SU-DHL-6 (cell line): ENCODE results near the gene SYT17.

Experiments used
- H2AFZ ChIP-seq: fragments of 200-600 bp; sonication (generic); 2 replicates; pipeline ENCODE4 v1.6.1; 2014; ENCODE audit warnings: low read depth, mild to moderate bottlenecking, moderate library complexity, mixed read lengths, antibody characterized with exemption, low read length; ENCODE audit not compliant: severe bottlenecking
- H3F3A ChIP-seq: fragments of 200-600 bp; shearing (Covaris generic); 2 replicates; pipeline ENCODE4 v1.6.0; 2016; ENCODE audit warnings: antibody characterized with exemption, mild to moderate bottlenecking; ENCODE audit not compliant: insufficient read depth
- H3K27ac ChIP-seq: fragments of 200-600 bp; sonication (generic); 2 replicates; pipeline ENCODE4 v1.5.1; 2016; ENCODE audit warnings: low read depth, mild to moderate bottlenecking, low read length, moderate library complexity, mixed read lengths
- H3K27me3 ChIP-seq: fragments of 200-600 bp; sonication (generic), shearing (Covaris generic); 2 replicates; pipeline ENCODE4 v1.6.0; 2014; ENCODE audit warnings: mild to moderate bottlenecking, low read length
- H3K36me3 ChIP-seq: fragments of 200-600 bp; sonication (generic); 2 replicates; pipeline ENCODE4 v1.6.1; 2014; ENCODE audit warnings: mild to moderate bottlenecking, low read length, mixed read lengths
- H3K4me2 ChIP-seq: fragments of 300-600, 200-600 bp; shearing (Covaris generic), sonication (generic); 2 replicates; pipeline ENCODE4 v1.6.0; 2014; ENCODE audit warnings: low read length, low read depth, mild to moderate bottlenecking; ENCODE audit not compliant: poor library complexity, severe bottlenecking
- H3K4me3 ChIP-seq: fragments of 200-600 bp; sonication (generic); 2 replicates; pipeline ENCODE4 v1.5.1; 2014; ENCODE audit warnings: antibody characterized with exemption, low read length, mild to moderate bottlenecking, mixed read lengths; ENCODE audit not compliant: insufficient read depth, poor library complexity, severe bottlenecking
- H3K79me2 ChIP-seq: fragments of 200-600 bp; sonication (generic); 2 replicates; pipeline ENCODE4 v1.6.1; 2014; ENCODE audit warnings: mild to moderate bottlenecking, low read length, moderate library complexity; ENCODE audit not compliant: insufficient read depth
- H3K9ac ChIP-seq: fragments of 200-600 bp; sonication (generic); 2 replicates; pipeline ENCODE4 v1.7.0; 2014; ENCODE audit warnings: mild to moderate bottlenecking, low read length
- H3K9me2 ChIP-seq: fragments of 200-600 bp; sonication (generic); replicated peaks from 2 replicates; pipeline ENCODE4 v1.6.1; 2014; ENCODE audit warnings: low read length; ENCODE audit not compliant: insufficient read depth
- H3K9me3 ChIP-seq: fragments of 200-600 bp; sonication (generic); 2 replicates; pipeline ENCODE4 v1.6.1; 2014; ENCODE audit warnings: low read length, mixed read lengths; ENCODE audit not compliant: insufficient read depth
- H4K20me1 ChIP-seq: fragments of 200-600 bp; sonication (generic); 2 replicates; pipeline ENCODE4 v1.6.1; 2014; ENCODE audit warnings: low read depth, mild to moderate bottlenecking, antibody characterized with exemption, low read length, moderate library complexity, mixed read lengths
- EZH2phosphoT487 ChIP-seq: fragments of 200-600 bp; sonication (generic), shearing (Covaris generic); conservative IDR thresholded peaks from 2 replicates; pipeline ENCODE4 v1.6.1; 2018; ENCODE audit warnings: mild to moderate bottlenecking, antibody characterized with exemption, low read length, moderate library complexity, mixed read lengths
- TF ChIP-seq, protein P1 (sequence below): fragments of 200-600 bp; sonication (generic); IDR thresholded peaks from one replicate; pipeline ENCODE4 v1.5.1; 2017; ENCODE audit warnings: antibody characterized with exemption, mild to moderate bottlenecking, low read length, moderate library complexity; ENCODE audit not compliant: insufficient read depth, poor library complexity, severe bottlenecking

SYT17 gene

DNA sequence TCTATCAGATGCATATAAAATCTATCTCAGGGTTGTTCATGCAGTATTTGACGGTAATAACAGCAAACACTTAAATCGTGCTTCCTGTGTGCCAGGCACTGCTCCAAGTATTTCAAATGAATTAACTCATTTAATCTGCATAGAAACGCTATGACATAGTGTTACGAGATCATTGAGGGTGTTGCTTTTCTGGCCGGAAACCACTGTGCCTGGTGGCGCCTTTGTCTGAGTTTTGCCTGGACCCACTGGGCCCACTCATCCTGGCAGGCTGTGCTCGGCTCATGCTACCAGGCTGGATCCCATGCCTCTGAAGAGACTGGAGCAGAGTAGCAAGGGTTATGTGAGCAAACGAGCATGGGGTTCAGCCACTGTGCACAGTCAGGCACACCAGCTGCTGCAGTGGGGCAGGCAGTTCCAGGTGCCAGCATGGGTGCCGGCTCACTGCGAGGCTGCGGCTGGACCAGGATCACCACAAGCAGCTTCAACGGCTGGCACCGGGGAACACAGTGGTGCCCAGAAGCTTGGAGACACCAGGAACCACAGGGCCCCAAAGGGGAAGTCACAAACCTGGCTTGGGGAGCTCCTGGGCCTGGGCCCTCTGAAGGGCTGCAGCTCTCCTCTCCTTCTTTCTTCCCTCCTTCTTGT, 71.6 kb downstream of the SYT17 start:
- no peak for TF ChIP-seq EZH2phosphoT487
- TF ChIP-seq, protein P1, sequence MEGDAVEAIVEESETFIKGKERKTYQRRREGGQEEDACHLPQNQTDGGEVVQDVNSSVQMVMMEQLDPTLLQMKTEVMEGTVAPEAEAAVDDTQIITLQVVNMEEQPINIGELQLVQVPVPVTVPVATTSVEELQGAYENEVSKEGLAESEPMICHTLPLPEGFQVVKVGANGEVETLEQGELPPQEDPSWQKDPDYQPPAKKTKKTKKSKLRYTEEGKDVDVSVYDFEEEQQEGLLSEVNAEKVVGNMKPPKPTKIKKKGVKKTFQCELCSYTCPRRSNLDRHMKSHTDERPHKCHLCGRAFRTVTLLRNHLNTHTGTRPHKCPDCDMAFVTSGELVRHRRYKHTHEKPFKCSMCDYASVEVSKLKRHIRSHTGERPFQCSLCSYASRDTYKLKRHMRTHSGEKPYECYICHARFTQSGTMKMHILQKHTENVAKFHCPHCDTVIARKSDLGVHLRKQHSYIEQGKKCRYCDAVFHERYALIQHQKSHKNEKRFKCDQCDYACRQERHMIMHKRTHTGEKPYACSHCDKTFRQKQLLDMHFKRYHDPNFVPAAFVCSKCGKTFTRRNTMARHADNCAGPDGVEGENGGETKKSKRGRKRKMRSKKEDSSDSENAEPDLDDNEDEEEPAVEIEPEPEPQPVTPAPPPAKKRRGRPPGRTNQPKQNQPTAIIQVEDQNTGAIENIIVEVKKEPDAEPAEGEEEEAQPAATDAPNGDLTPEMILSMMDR = no peak
- Histone ChIP-seq H3F3A (no peaks in the 10 kb centered on the region), H4K20me1 (no peaks in the 10 kb centered on the region), H2AFZ (no peak overlapping the region), H3K9ac (no peak overlapping the region), H3K9me2 (no peaks in the 10 kb centered on the region), H3K4me2 (no peak overlapping the region), H3K79me2 (no peaks in the 10 kb centered on the region), H3K4me3 (no peak overlapping the region), H3K9me3 (peaks cover 26% of the 10 kb centered on the region; the same call in 1 of the 2 replicates), H3K27me3 (no peaks in the 10 kb centered on the region), H3K27ac (no peak overlapping the region), H3K36me3 (no peaks in the 10 kb centered on the region)

DNA sequence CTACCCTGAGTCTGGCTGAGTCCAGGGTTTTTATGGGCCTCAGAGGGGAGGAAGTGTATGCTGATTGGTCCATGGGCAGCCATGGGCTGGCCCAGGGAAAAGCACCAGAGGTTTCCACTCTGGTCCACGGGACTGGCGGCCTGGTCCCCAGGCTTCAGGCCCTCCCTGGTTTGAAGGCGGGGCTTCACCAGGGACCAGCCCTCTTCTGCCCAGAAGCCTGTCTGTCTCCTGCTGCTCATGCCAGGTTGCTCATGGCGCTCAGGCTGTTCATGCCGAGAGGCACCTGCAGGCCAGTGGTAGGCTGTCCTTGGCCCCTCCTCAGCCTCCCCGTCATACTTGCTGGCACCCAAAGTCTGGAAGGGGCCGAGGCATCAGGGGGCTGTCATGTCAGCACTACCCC, 72.5 kb downstream of the SYT17 start:
- no peak overlapping the region for H3K4me3 ChIP-seq
- no peaks in the 10 kb centered on the region for H3K36me3 ChIP-seq
- no peaks in the 10 kb centered on the region for H3K79me2 ChIP-seq
- H3K27me3 ChIP-seq = no peaks in the 10 kb centered on the region
- no peaks in the 10 kb centered on the region for H3F3A ChIP-seq
- H3K9ac ChIP-seq = no peak overlapping the region
- H2AFZ ChIP-seq = no peak overlapping the region
- TF ChIP-seq EZH2phosphoT487 = no peak
- TF ChIP-seq, protein P1 = no peak
- H3K9me3 ChIP-seq = peaks cover 19% of the 10 kb centered on the region; the same call in 1 of the 2 replicates
- H3K27ac ChIP-seq = no peak overlapping the region
- no peaks in the 10 kb centered on the region for H3K9me2 ChIP-seq
- no peaks in the 10 kb centered on the region for H4K20me1 ChIP-seq
- no peak overlapping the region for H3K4me2 ChIP-seq

DNA sequence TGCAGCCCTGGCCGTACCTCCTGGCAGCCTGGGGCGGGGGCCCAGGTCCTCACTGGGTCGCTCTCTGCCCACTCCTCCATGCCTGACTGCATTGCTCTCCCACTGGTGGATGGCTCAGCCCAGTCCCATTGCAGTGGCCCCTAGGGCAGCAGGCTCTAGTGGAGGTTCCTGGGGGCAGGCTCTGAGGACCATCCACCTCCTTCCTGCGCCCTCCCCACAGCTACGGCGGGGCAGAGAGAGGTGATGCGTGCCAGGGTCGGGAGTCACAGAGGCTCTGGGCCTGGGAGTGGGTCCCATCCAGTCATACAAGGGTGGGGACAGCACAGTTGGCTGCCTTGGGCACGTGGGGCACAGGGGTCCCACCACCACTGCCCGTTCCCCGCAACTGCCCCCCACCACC, 73.5 kb downstream of the SYT17 start:
- TF ChIP-seq EZH2phosphoT487 = no peak
- TF ChIP-seq, protein P1 = no peak
- H4K20me1 ChIP-seq = no peaks in the 10 kb centered on the region
- no peak overlapping the region for H3K4me3 ChIP-seq
- H3K36me3 ChIP-seq = no peaks in the 10 kb centered on the region
- H2AFZ ChIP-seq = no peak overlapping the region
- H3K79me2 ChIP-seq = no peaks in the 10 kb centered on the region
- H3K9me3 ChIP-seq = peaks cover 12% of the 10 kb centered on the region; the same call in 1 of the 2 replicates
- no peaks in the 10 kb centered on the region for H3K9me2 ChIP-seq
- H3F3A ChIP-seq = no peaks in the 10 kb centered on the region
- no peaks in the 10 kb centered on the region for H3K27me3 ChIP-seq
- H3K27ac ChIP-seq = no peak overlapping the region
- no peak overlapping the region for H3K9ac ChIP-seq
- no peak overlapping the region for H3K4me2 ChIP-seq
